IPS-20b (cell line): ENCODE results near the gene MRPS25.

Experiments used
- H3K27ac ChIP-seq: one replicate; pipeline ENCODE4 v1.5.1; 2013; ENCODE audit warnings: low read length
- H3K27me3 ChIP-seq: 2 replicates; pipeline ENCODE4 v1.6.1; 2013; ENCODE audit warnings: mild to moderate bottlenecking, low read length, inconsistent platforms; ENCODE audit not compliant: insufficient read depth
- H3K36me3 ChIP-seq: 2 replicates; pipeline ENCODE4 v1.6.1; 2013; ENCODE audit warnings: low read depth, mild to moderate bottlenecking, inconsistent platforms, low read length, moderate library complexity; ENCODE audit not compliant: insufficient read depth
- H3K4me1 ChIP-seq: 2 replicates; pipeline ENCODE4 v1.6.1; 2013; ENCODE audit warnings: mild to moderate bottlenecking, control low read depth, inconsistent platforms, low read length, moderate library complexity; ENCODE audit not compliant: insufficient read depth
- H3K4me3 ChIP-seq: 2 replicates; pipeline ENCODE4 v1.5.1; 2013; ENCODE audit warnings: mild to moderate bottlenecking, low read length, inconsistent platforms
- H3K9ac ChIP-seq: 2 replicates; pipeline ENCODE4 v1.6.1; 2013; ENCODE audit warnings: low read depth, mild to moderate bottlenecking, inconsistent platforms, low read length, moderate library complexity
- H3K9me3 ChIP-seq: 2 replicates; pipeline ENCODE4 v1.6.1; 2013; ENCODE audit warnings: mild to moderate bottlenecking, low read depth, low read length, inconsistent platforms; ENCODE audit not compliant: insufficient read depth

Gene MRPS25

DNA sequence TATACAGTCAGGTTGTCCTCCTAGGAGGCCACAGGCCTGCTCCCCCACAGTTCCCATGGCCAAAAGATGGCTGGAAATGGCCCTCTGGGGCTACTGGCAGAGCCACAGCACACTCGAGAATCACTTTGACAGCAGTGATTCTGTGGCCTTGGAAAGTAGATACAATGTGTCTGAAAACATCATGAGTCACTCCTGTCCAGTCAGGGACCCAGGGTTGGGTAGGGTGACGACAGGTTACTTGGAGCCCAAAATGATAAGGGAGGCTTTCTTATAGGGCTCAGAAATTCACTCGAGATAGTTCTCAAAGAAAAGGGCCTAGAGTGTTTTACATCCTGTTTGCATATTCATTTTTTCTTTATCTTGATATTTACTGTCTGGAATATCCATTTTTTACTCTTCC is 24.3 kb downstream of the MRPS25 start:
- Histone ChIP-seq H3K4me1 (no peaks in the 10 kb centered on the region), H3K27me3 (no peaks in the 10 kb centered on the region), H3K27ac (no peak overlapping the region), H3K4me3 (no peak overlapping the region), H3K36me3 (peaks cover 99% of the 10 kb centered on the region), H3K9me3 (no peaks in the 10 kb centered on the region), H3K9ac (no peak overlapping the region)

DNA sequence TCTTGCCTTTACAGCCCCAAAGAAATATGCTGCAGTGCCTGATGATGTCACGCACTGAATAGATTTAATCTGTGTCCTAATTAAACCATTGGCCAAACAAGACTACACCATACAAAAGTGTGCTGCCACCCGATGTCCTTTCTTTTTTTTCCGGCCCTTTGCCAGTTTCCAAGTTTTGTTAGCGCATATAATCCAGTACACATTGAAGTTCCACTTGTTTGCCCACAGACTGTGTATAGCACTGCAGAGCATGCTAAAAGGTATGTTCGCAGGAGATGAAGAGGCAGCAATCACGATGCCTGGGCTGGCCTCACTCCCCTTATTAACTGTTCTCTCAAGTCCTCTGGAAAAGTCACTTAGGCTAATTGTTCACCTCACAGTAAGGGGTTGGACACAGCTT is 26.8 kb downstream of the MRPS25 start:
- H3K4me3 ChIP-seq: no peak overlapping the region
- H3K27me3 ChIP-seq: no peaks in the 10 kb centered on the region
- no peak overlapping the region for H3K9ac ChIP-seq
- H3K27ac ChIP-seq: no peak overlapping the region
- peaks cover 97% of the 10 kb centered on the region for H3K36me3 ChIP-seq
- no peaks in the 10 kb centered on the region for H3K9me3 ChIP-seq
- no peaks in the 10 kb centered on the region for H3K4me1 ChIP-seq

DNA sequence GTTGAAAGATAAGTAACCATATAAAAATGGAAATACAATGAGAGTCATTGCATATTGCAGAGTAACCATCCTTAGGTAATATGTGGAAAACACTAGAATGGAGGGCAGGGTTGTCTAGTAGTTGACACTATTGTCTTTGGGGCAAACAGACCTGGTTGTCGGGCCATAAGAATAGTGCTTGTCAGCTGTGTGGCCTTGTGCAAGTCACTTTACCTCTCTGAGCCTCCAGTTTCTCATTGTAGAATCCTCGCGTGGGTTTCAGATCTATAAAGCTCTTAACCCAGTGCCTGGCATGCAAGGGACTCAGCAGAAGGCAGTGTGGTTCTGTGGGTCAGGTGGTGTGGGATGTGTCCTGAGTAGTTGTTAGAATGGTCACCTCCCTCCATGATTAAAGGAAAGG is 32.0 kb downstream of the MRPS25 start:
- Histone ChIP-seq H3K36me3 (peaks cover 96% of the 10 kb centered on the region), H3K27me3 (no peaks in the 10 kb centered on the region), H3K9ac (no peak overlapping the region), H3K4me1 (no peaks in the 10 kb centered on the region), H3K27ac (no peak overlapping the region), H3K9me3 (no peaks in the 10 kb centered on the region), H3K4me3 (no peak overlapping the region)

DNA sequence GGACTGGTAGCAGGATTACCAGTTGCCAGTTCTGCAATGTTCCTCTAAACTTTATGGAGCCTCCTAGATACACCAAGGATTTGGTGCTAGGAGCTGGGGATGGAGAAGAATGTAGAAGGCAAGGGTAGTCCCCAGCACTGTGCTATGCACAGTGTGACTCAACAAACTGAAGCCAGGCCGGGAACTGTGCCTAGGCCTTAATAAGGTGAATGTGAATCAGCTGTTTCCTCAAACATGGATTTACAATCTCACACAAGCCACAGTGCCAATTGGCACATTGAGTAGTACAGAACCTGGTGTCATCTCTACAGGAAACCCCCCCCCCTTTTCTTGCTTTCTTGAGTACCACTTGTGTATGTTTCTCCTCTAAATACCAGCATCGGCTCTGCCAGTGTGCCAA is 32.5 kb downstream of the MRPS25 start:
- Histone ChIP-seq H3K9ac (no peak overlapping the region), H3K4me1 (no peaks in the 10 kb centered on the region), H3K27me3 (no peaks in the 10 kb centered on the region), H3K36me3 (peaks cover 95% of the 10 kb centered on the region), H3K9me3 (no peaks in the 10 kb centered on the region), H3K27ac (no peak overlapping the region), H3K4me3 (no peak overlapping the region)

DNA sequence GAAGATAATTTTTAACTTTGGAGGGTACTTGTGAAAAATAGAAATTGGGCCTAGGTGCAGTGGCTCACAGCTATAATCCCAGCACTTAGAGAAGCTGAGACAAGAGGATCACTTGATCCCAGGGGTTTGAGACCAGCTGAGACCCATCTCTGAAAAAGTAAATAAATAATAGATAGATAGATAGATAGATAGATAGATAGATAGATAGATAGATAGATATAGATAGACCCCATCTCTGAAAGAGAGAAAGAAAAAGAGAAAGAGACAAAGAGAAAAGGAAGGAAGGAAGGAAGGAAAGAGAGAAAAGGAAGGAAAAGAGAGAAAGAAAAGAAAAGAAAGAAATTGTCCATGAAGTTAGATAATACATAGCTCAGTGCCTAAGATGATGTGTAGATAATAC is 35.5 kb downstream of the MRPS25 start:
- no peaks in the 10 kb centered on the region for H3K27me3 ChIP-seq
- peaks cover 94% of the 10 kb centered on the region for H3K36me3 ChIP-seq
- H3K9ac ChIP-seq: no peak overlapping the region
- no peaks in the 10 kb centered on the region for H3K9me3 ChIP-seq
- no peak overlapping the region for H3K4me3 ChIP-seq
- no peaks in the 10 kb centered on the region for H3K4me1 ChIP-seq
- H3K27ac ChIP-seq: no peak overlapping the region

DNA sequence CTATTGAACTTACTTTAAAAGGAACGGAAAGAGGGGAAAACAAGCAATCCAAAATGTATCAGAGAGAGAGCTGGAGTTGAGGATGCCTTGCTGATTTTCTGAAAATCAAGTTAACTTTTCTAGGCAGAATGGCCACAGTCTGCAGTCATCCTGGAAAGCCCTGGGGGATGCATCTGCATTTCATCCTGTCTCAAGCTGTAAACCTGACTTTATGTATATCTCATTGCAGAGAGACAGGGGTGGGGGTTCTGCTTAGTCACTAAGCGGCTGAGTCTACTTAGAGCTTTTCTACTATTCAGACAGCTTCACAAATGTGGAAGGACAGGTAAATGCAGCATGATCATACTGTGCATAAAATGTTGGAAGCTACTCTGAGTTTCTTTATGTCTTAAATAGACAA is 41.4 kb downstream of the MRPS25 start:
- H3K4me1 ChIP-seq: no peaks in the 10 kb centered on the region
- H3K9me3 ChIP-seq: no peaks in the 10 kb centered on the region
- H3K9ac ChIP-seq: no peak overlapping the region
- peaks cover 89% of the 10 kb centered on the region for H3K36me3 ChIP-seq
- no peak overlapping the region for H3K27ac ChIP-seq
- H3K4me3 ChIP-seq: no peak overlapping the region
- H3K27me3 ChIP-seq: no peaks in the 10 kb centered on the region

DNA sequence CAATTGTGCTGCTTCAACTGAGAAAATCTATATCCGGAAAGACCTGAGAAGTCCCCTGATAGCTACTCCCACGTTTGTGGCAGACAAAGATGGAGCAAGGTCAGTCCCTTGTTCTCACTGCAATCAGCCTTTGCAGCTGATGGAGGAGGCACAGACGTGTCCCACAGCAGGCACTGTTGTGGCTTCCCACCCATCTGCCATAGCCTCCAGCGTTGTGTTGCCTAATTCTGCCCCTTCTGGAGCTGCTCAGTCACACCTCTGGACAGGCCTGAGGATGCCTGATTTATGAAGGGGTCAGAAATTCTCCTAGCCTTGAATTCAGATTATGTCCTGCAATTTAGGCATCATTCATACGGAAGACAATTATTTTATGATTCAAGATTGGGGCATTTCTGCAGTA is 41.9 kb downstream of the MRPS25 start:
- Histone ChIP-seq H3K36me3 (peaks cover 89% of the 10 kb centered on the region), H3K27me3 (no peaks in the 10 kb centered on the region), H3K27ac (no peak overlapping the region), H3K4me3 (no peak overlapping the region), H3K4me1 (no peaks in the 10 kb centered on the region), H3K9me3 (no peaks in the 10 kb centered on the region), H3K9ac (no peak overlapping the region)

DNA sequence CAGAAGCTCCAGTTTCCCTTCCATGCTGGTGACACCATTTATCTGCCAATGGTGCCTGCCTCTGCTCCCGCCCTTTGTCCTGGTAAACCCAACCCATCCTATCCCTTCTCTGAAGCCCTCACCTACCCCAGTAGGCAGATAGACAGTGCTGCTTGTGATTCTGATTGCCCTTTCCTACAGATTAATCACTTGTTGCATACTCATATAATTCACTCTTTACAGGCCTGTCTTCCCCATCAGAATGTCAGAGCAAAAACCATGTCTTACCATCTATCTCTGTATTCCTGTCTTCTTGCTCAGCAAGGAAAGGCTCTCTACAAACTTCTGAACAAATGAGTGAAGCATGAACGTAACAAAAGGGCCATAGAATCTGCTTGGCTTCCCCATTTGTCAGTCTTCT is 47.9 kb downstream of the MRPS25 start:
- no peak overlapping the region for H3K9ac ChIP-seq
- no peaks in the 10 kb centered on the region for H3K4me1 ChIP-seq
- no peak overlapping the region for H3K4me3 ChIP-seq
- H3K9me3 ChIP-seq: no peaks in the 10 kb centered on the region
- H3K27me3 ChIP-seq: no peaks in the 10 kb centered on the region
- H3K27ac ChIP-seq: no peak overlapping the region
- H3K36me3 ChIP-seq: peaks cover 93% of the 10 kb centered on the region

DNA sequence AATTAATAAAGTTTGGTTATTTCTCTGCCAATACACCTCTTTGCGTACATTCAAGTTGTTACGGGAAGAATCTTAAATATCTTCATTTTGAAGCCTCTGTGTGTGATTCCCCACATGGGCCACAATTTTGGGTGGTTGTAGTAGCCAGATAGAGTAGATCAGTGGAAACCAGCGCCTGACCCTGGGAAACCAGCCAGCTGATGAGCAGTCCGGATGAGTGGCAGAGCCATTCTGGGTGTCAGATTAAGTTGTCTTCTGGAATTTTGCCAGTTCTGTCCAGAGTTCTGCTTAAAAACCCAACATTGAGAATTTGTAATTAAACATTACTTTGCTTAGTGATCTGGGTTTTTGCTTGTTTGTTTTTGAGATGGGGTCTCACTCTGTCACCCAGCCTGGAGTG is 49.7 kb downstream of the MRPS25 start:
- Histone ChIP-seq H3K36me3 (peaks cover 85% of the 10 kb centered on the region), H3K9me3 (no peaks in the 10 kb centered on the region), H3K27me3 (no peaks in the 10 kb centered on the region), H3K27ac (no peak overlapping the region), H3K4me1 (no peaks in the 10 kb centered on the region), H3K9ac (no peak overlapping the region), H3K4me3 (no peak overlapping the region)

DNA sequence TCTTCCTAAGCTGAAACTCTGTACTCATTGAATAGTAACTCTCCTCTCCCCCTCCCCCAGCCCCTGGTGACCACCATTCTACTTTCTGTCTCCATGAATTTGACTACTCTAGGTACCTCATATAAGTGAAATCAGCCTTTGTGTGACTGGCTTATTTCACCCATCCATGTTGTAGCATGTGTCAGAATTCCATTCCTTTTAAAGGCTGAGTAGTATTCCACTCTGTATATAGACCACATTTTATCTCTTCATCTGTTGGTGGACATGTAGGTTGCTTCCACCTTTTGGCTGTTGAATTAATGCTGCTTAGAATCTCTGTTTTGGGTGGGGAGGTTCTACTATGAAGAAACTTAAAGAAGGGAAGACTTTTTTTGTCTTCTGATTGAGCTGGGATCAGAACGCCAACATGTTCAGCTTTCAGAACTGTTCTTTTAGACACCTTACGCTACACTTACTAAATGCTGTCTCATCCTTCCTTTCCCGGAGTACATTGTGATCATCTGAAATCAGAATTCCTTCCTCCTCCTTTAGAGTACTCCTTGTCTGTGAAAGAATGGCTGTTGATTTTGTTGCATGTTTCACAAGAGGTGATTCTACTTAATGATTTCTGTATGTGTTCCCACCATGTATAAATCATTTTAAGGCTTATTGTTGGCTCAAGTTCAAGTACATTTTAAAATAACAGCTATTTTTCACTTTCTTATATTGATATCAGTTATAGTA is 50.3 kb downstream of the MRPS25 start:
- Histone ChIP-seq H3K27me3 (no peaks in the 10 kb centered on the region), H3K9ac (no peak overlapping the region), H3K36me3 (peaks cover 81% of the 10 kb centered on the region), H3K4me1 (no peaks in the 10 kb centered on the region), H3K4me3 (no peak overlapping the region), H3K9me3 (no peaks in the 10 kb centered on the region), H3K27ac (no peak overlapping the region)

DNA sequence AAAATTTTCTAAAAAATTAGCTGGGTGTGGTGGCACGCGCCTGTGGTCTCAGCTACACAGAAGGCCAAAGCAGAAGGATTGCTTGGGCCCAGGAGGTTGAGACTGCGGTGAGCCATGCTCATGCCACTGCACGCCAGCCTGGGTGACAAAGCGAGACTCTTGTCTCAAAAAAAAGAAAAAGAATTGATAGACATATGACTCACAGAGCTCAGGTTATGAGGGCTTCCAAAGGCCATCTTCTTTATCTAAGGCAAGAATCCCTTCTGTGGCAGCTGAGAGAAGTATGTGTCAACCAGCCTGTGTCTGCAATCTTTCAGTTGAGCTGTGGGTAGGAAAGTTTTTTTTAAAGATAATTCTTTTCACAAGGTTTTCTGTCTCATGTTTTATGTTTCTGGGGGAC is 53.9 kb downstream of the MRPS25 start:
- no peaks in the 10 kb centered on the region for H3K27me3 ChIP-seq
- H3K36me3 ChIP-seq: peaks cover 70% of the 10 kb centered on the region
- H3K9ac ChIP-seq: no peak overlapping the region
- no peak overlapping the region for H3K27ac ChIP-seq
- H3K9me3 ChIP-seq: no peaks in the 10 kb centered on the region
- no peak overlapping the region for H3K4me3 ChIP-seq
- no peaks in the 10 kb centered on the region for H3K4me1 ChIP-seq

DNA sequence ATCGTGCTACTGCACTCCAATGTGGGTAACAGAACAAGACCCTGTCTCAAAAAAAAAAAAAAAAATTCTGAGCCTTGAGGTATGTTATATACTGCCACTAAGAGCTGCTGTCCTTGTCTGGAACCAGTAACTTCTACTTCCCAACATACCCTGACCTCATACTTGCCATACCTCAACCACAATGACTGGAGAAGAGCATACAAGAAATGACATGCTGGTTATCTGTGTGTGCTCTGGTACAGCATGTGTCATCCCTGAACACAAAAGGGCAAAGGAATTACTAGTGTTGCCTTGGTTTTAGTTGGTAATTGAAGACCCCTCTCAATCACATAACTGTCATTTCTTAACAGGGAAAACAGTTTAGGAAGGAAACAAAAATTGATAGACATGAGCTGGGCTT is 54.5 kb downstream of the MRPS25 start:
- H3K4me1 ChIP-seq: no peaks in the 10 kb centered on the region
- H3K27me3 ChIP-seq: no peaks in the 10 kb centered on the region
- H3K4me3 ChIP-seq: no peak overlapping the region
- no peaks in the 10 kb centered on the region for H3K9me3 ChIP-seq
- no peak overlapping the region for H3K27ac ChIP-seq
- no peak overlapping the region for H3K9ac ChIP-seq
- peaks cover 67% of the 10 kb centered on the region for H3K36me3 ChIP-seq
